Muscle of leg (tissue), 11 donors: Measurements from ENCODE around the gene SNX8. TPM values are rescaled to one million over a fixed set of nuclear protein-coding genes. Genes with fewer than 3 reads are reported as not detected.
"Not testable (repeated sequence)": the region's sequence is repeated elsewhere in the genome, so short reads cannot be mapped to it uniquely, and the experiment has no call there.

ENCODE experiments used
- DNase-seq: peaks from one replicate; pipeline ENCODE4 v3.0.0; 2013
- H3K27ac ChIP-seq: one replicate; pipeline ENCODE4 v1.5.1; 2013; ENCODE audit warnings: mild to moderate bottlenecking, low read length, control low read depth
- H3K27me3 ChIP-seq: one replicate; pipeline ENCODE4 v1.6.1; 2013; ENCODE audit warnings: low read length; ENCODE audit not compliant: control insufficient read depth, insufficient read depth
- H3K36me3 ChIP-seq: one replicate; pipeline ENCODE4 v1.6.1; 2013; ENCODE audit warnings: low read length; ENCODE audit not compliant: control insufficient read depth, insufficient read depth
- H3K4me1 ChIP-seq: one replicate; pipeline ENCODE4 v1.6.1; 2013; ENCODE audit warnings: low read length; ENCODE audit not compliant: control insufficient read depth, insufficient read depth
- H3K4me3 ChIP-seq: one replicate; pipeline ENCODE4 v1.5.1; 2013; ENCODE audit warnings: low read length, control low read depth
- H3K9me3 ChIP-seq: replicated peaks from 2 replicates; pipeline ENCODE4 v1.6.1; 2013; ENCODE audit warnings: low read depth, low read length; ENCODE audit not compliant: control insufficient read depth
- WGBS: methylation state at CpG from one replicate; pipeline ENCODE4 v1.1.5; 2013; ENCODE audit warnings: missing lambda C conversion rate; ENCODE audit not compliant: insufficient coverage; 5-methylcytosine and 5-hydroxymethylcytosine counted together
- polyA plus RNA-seq, 8 donors: library from polyadenylated mRNA; unstranded; fragments of 120-200 nt; gene quantifications; one replicate each; pipeline versions ENCODE4 v1.2.1 to v1.2.3, GENCODE V29; 2013; ENCODE audit warnings: inconsistent platforms in 1 of 8, low replicate concordance in 1 of 8; ENCODE audit not compliant: insufficient read length in 8 of 8, insufficient read depth in 1 of 8
- total RNA-seq: library from RNA; stranded (reverse); fragments of 120-200 nt; gene quantifications from one replicate; pipeline ENCODE4 v1.2.4, GENCODE V29; 2013

The SNX8 gene
- total and polyA plus RNA-seq, 9 donors, result 12.1 to 29.3 (median 23.9) TPM

- Histone ChIP-seq H3K4me1 (no peaks in the 10 kb centered on the region), H3K27ac (no peak overlapping the region), H3K27me3 (no peaks in the 10 kb centered on the region), H3K4me3 (no peak overlapping the region), H3K9me3 (no peaks in the 10 kb centered on the region), H3K36me3 (no peaks in the 10 kb centered on the region)
- no peak for DNase-seq
- no CpG with 5 or more reads among the region's 6 CpGs for WGBS
Observed at GRCh38 chr7:2331707-2332106, 17.5 kb upstream of the SNX8 start.

- WGBS, result 94% methylated on average over 2 of the region's 2 CpGs
- Histone ChIP-seq H3K9me3 (no peaks in the 10 kb centered on the region), H3K36me3 (no peaks in the 10 kb centered on the region)
Observed at GRCh38 chr7:2330493-2330892, 16.3 kb upstream of the SNX8 start.

GRCh38 chr7:2326951-2327350 lies 12.7 kb upstream of the SNX8 start:
- H3K4me1 ChIP-seq, result no peaks in the 10 kb centered on the region
- H3K9me3 ChIP-seq, result no peaks in the 10 kb centered on the region
- 93% methylated on average over 3 of the region's 7 CpGs for WGBS
- no peaks in the 10 kb centered on the region for H3K36me3 ChIP-seq
- peak; percentile 42 for DNase-seq
- no peaks in the 10 kb centered on the region for H3K27me3 ChIP-seq
- no peak overlapping the region for H3K27ac ChIP-seq
- H3K4me3 ChIP-seq, result no peak overlapping the region

More at GRCh38 chr7:2330493-2330892, 16.3 kb upstream of the SNX8 start:
- H3K27ac ChIP-seq, result no peak overlapping the region
- no peak for DNase-seq
- no peak overlapping the region for H3K4me3 ChIP-seq
- H3K4me1 ChIP-seq, result no peaks in the 10 kb centered on the region
- no peaks in the 10 kb centered on the region for H3K27me3 ChIP-seq

- peak; percentile 68 for DNase-seq
- Histone ChIP-seq H3K27me3 (no peaks in the 10 kb centered on the region), H3K27ac (peak overlapping the region; percentile 3), H3K4me3 (no peak overlapping the region), H3K9me3 (no peaks in the 10 kb centered on the region), H3K4me1 (no peaks in the 10 kb centered on the region), H3K36me3 (no peaks in the 10 kb centered on the region)
- WGBS, result 19% methylated on average over 2 of the region's 4 CpGs
Observed at GRCh38 chr7:2325162-2325561, 10.9 kb upstream of the SNX8 start.

DNA sequence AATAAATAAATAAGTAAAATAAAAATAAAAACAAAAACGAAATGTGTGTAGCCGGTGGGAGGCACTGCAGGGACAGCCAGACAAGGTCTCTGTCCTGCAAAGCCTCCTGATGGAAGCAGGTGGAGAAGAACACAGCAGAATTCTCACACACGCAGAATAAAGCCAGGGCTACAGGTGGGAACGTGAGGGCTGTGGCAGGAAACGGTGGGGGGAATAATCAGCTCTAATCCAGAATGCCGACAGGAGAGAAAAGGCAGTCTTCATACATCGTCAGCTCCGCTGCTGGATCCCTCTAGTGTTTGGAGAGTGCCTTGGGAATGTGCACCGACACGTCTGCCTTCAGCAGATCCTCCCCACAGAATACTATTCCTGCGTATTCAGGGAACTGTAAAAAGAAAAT lies 6.8 kb upstream of the SNX8 start:
- Histone ChIP-seq H3K9me3 (no peaks in the 10 kb centered on the region), H3K4me3 (no peak overlapping the region), H3K36me3 (no peaks in the 10 kb centered on the region), H3K27me3 (no peaks in the 10 kb centered on the region), H3K27ac (no peak overlapping the region), H3K4me1 (no peaks in the 10 kb centered on the region)
- DNase-seq, result no peak
- no CpG with 5 or more reads among the region's 11 CpGs for WGBS

DNA sequence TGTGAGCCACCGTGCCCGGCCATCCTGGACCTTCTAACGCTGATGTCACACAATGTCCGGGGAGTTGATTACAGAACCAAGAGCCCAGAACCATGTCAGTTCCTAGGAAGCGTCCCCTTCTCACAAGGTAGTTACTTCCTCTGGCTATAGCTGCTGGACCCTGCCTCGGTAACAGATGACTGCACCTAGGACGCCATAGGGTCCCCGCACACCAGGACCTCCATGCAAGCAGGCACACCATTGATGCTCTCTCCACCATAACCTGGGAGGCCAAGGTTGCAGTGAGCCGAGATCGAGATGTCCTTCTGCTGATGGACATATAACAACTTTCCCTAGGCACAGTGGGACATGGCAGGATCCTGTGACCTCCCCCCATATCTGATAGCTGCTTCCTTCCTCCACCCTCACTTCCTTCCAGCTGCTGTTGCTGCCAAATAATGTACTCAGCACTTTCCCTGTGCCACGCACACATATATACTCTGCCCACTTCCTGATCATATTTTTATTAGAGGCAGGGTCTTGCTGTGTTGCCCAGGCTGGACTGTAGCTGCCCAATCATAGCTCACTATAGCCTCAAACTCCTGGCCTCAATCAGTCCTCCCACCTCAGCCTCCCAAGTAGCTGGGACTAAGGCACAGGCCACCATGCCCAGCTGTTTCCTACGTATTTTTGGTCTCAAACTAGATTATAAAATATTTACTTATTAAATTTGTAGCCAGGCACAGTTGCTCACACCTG lies 3.5 kb upstream of the SNX8 start:
- H3K4me1 ChIP-seq, result peaks cover 11% of the 10 kb centered on the region
- no peak overlapping the region for H3K27ac ChIP-seq
- H3K36me3 ChIP-seq, result no peaks in the 10 kb centered on the region
- peak; percentile 58 for DNase-seq
- H3K27me3 ChIP-seq, result no peaks in the 10 kb centered on the region
- WGBS, result 86% methylated on average over 11 of the region's 12 CpGs
- H3K4me3 ChIP-seq, result no peak overlapping the region
- H3K9me3 ChIP-seq, result no peaks in the 10 kb centered on the region

DNA sequence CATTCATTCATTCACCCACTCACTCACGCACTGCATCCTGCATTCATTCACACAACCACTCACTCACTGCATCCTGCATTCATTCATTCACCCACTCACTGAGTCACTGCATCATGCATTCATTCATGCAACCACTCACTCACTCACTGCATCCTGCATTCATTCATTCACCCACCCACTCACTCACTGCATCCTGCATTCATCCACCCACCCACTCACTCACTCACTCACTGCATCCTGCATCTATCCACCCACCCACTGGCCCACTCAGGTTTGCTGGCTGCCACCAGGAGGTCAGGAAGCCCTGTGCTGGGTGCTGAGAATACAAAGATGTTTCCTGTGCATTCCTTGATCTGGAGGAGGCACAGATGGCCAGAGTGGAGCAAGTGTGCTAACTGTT lies 2.3 kb upstream of the SNX8 start:
- no peaks in the 10 kb centered on the region for H3K9me3 ChIP-seq
- WGBS, result 100% methylated on average over 1 of the region's 1 CpG
- no peak overlapping the region for H3K27ac ChIP-seq
- DNase-seq, result no peak
- H3K27me3 ChIP-seq, result no peaks in the 10 kb centered on the region
- no peak overlapping the region for H3K4me3 ChIP-seq
- peaks cover 11% of the 10 kb centered on the region for H3K4me1 ChIP-seq
- H3K36me3 ChIP-seq, result no peaks in the 10 kb centered on the region

GRCh38 chr7:2315787-2316186 lies 1.5 kb upstream of the SNX8 start:
- Histone ChIP-seq H3K4me1 (peaks cover 11% of the 10 kb centered on the region), H3K27ac (no peak overlapping the region), H3K36me3 (no peaks in the 10 kb centered on the region), H3K4me3 (no peak overlapping the region), H3K27me3 (no peaks in the 10 kb centered on the region), H3K9me3 (no peaks in the 10 kb centered on the region)
- WGBS, result 86% methylated on average over 1 of the region's 1 CpG
- DNase-seq, result no peak

DNA sequence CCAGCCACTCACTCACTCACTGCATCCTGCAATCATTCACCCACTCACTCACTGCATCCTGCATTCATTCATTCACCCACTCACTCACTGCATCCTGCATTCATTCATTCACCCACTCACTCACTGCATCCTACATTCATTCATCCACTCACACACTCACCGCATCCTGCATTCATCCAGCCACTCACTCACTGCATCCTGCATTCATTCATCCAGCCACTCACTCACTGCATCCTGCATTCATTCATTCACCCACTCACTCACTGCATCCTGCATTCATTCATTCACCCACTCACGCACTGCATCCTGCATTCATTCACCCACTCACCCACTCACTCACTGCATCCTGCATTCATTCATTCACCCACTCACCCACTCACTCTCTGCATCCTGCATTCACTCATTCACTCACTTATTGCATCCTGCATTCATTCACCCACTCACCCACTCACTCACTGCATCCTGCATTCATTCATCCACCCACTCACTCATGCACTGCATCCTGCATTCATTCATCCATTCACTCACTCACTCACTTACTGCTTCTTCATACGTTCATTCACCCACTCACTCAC lies 802 bp upstream of the SNX8 start:
- H3K4me1 ChIP-seq, result peaks cover 11% of the 10 kb centered on the region
- WGBS, result 68% methylated on average over 3 of the region's 3 CpGs
- H3K36me3 ChIP-seq, H3K9me3 ChIP-seq, H3K27me3 ChIP-seq, DNase-seq, H3K27ac ChIP-seq, H3K4me3 ChIP-seq: not testable (repeated sequence)

- 19% methylated on average over 35 of the region's 42 CpGs for WGBS
- H3K9me3 ChIP-seq, result no peaks in the 10 kb centered on the region
- peak overlapping the region; percentile 88 for H3K4me3 ChIP-seq
- no peaks in the 10 kb centered on the region for H3K36me3 ChIP-seq
- peak overlapping the region; percentile 29 for H3K27ac ChIP-seq
- DNase-seq, result no peak
- peaks cover 11% of the 10 kb centered on the region for H3K4me1 ChIP-seq
- H3K27me3 ChIP-seq, result no peaks in the 10 kb centered on the region
Observed at GRCh38 chr7:2313450-2314208, 612 bp downstream of the SNX8 start.
